ENCODE measurements around the gene PAX5. TPM values are rescaled to one million over a fixed set of nuclear protein-coding genes. Genes with fewer than 3 reads are reported as not detected.

Gene PAX5
- total RNA-seq, 1 experiment from 2014 or later: 6.6 TPM

DNA sequence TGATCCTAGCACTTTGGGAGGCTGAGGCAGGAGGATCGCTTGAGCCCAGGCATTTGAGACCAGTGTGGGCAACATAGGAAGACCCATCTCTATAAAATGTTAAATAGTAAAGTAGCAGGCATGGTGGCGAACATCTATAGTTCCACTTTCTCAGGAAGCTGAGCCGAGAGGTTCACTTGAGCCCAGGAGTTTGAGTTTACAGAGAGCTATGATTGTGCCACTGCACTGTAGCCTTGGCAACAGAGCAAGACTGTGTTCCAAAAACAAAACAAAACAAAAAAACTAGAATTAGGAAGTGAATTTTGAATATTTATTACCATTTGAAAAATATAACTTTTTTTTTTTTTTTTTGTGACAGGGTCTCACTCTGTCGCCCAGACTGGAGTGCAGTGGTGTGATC, 26.8 kb upstream of the PAX5 start:
- H3K36me3 Mint-ChIP-seq: no peaks in the 10 kb centered on the region
- H3K27me3 Mint-ChIP-seq (ENCODE audit: low read depth): peaks cover 14% of the 10 kb centered on the region
- H3K4me1 Mint-ChIP-seq: peaks cover 9% of the 10 kb centered on the region
- POLR2A ChIA-PET: no interaction called here
- TF ChIP-seq NFYB (CRISPR knock-in tag; conservative IDR thresholded peaks at IDR 0.05; ENCODE audit: low read depth) (no peak), OVOL2 (CRISPR knock-in tag; IDR thresholded peaks at IDR 0.05; ENCODE audit: borderline replicate concordance) (no peak), NR1H2 (CRISPR knock-in tag; IDR thresholded peaks at IDR 0.05) (no peak), NFATC4 (CRISPR knock-in tag; IDR thresholded peaks at IDR 0.05) (no peak), RELA (CRISPR knock-in tag; IDR thresholded peaks at IDR 0.05; ENCODE audit: borderline replicate concordance) (no peak), FOXJ3 (CRISPR knock-in tag; IDR thresholded peaks at IDR 0.05; ENCODE audit: borderline replicate concordance) (no peak)
- TF ChIP-seq, protein P1, sequence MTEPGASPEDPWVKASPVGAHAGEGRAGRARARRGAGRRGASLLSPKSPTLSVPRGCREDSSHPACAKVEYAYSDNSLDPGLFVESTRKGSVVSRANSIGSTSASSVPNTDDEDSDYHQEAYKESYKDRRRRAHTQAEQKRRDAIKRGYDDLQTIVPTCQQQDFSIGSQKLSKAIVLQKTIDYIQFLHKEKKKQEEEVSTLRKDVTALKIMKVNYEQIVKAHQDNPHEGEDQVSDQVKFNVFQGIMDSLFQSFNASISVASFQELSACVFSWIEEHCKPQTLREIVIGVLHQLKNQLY (CRISPR knock-in tag; IDR thresholded peaks at IDR 0.05): no peak
- TF ChIP-seq, protein P2, sequence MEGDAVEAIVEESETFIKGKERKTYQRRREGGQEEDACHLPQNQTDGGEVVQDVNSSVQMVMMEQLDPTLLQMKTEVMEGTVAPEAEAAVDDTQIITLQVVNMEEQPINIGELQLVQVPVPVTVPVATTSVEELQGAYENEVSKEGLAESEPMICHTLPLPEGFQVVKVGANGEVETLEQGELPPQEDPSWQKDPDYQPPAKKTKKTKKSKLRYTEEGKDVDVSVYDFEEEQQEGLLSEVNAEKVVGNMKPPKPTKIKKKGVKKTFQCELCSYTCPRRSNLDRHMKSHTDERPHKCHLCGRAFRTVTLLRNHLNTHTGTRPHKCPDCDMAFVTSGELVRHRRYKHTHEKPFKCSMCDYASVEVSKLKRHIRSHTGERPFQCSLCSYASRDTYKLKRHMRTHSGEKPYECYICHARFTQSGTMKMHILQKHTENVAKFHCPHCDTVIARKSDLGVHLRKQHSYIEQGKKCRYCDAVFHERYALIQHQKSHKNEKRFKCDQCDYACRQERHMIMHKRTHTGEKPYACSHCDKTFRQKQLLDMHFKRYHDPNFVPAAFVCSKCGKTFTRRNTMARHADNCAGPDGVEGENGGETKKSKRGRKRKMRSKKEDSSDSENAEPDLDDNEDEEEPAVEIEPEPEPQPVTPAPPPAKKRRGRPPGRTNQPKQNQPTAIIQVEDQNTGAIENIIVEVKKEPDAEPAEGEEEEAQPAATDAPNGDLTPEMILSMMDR (IDR thresholded peaks at IDR 0.05): no peak
- TF ChIP-seq, protein P3, sequence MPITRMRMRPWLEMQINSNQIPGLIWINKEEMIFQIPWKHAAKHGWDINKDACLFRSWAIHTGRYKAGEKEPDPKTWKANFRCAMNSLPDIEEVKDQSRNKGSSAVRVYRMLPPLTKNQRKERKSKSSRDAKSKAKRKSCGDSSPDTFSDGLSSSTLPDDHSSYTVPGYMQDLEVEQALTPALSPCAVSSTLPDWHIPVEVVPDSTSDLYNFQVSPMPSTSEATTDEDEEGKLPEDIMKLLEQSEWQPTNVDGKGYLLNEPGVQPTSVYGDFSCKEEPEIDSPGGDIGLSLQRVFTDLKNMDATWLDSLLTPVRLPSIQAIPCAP (CRISPR knock-in tag; IDR thresholded peaks at IDR 0.05): no peak
- TF ChIP-seq, protein P4, sequence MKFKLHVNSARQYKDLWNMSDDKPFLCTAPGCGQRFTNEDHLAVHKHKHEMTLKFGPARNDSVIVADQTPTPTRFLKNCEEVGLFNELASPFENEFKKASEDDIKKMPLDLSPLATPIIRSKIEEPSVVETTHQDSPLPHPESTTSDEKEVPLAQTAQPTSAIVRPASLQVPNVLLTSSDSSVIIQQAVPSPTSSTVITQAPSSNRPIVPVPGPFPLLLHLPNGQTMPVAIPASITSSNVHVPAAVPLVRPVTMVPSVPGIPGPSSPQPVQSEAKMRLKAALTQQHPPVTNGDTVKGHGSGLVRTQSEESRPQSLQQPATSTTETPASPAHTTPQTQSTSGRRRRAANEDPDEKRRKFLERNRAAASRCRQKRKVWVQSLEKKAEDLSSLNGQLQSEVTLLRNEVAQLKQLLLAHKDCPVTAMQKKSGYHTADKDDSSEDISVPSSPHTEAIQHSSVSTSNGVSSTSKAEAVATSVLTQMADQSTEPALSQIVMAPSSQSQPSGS (CRISPR knock-in tag; IDR thresholded peaks at IDR 0.05; ENCODE audit: borderline replicate concordance, low read depth): no peak
- H3K4me3 Mint-ChIP-seq: no peak overlapping the region
- no peak overlapping the region; the same call in 1 of the 2 replicates for H3K27ac Mint-ChIP-seq
- CTCF ChIA-PET: no interaction called here
- DNase-seq (ENCODE audit: low spot score): no peak
- no peak for ATAC-seq
- no peaks in the 10 kb centered on the region for H3K9me3 Mint-ChIP-seq

DNA sequence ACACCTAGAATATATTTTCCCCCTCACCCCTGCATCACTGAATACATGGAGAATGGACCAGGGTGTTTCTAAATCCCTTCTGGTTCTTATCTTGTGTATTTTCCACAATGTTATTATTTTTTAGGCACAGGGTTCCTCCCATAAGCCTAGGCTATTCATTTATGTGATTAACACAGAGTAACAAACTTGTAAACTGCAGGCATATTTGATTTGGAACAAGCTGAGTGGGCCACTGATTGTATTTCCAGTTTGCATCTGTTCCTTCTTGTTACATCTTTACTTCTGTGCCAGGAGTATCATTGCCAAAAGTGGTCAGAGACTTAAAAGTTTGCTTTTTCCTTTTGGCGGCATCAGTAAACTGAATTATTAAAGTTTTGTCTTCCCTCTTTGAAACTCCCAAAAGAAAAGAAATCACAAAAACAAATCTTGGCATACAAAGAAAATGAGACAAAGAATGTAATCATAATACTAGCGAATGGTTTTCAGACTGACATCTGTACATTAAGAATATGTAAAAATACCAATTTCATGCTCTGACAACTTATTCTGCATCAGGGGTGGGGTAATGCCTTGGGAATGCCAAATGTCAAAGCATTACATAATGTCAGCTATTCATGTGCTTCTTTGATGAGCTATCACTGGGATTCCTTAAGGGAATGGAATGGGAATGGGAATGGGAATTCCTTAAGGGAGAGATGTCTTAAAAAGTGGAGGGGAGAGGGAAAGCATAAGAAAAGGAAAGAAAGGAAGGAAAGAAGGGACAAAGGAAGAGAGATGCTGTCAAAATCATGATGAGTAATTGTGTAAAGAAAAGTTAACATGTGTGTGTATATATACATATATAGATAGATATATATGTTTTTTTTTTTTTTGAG, 22.2 kb upstream of the PAX5 start:
- CTCF ChIA-PET: interaction anchor here (1.7 kb wide), 1 partner anchor 60 kb away, joined by 5 read pairs; no protein-coding TSS in a partner anchor
- no peak for ATAC-seq
- TF ChIP-seq FOXP1 (CRISPR knock-in tag; IDR thresholded peaks at IDR 0.05; ENCODE audit: borderline replicate concordance): no peak
- TF ChIP-seq SOX15 (CRISPR knock-in tag; IDR thresholded peaks at IDR 0.05): no peak
- TF ChIP-seq, protein P5, sequence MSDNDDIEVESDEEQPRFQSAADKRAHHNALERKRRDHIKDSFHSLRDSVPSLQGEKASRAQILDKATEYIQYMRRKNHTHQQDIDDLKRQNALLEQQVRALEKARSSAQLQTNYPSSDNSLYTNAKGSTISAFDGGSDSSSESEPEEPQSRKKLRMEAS (CRISPR knock-in tag; IDR thresholded peaks at IDR 0.05): no peak
- no peak for TF ChIP-seq ZBTB21 (CRISPR knock-in tag; IDR thresholded peaks at IDR 0.05; ENCODE audit: borderline replicate concordance)
- TF ChIP-seq NFYB (CRISPR knock-in tag; conservative IDR thresholded peaks at IDR 0.05; ENCODE audit: low read depth): no peak
- no peak for TF ChIP-seq GRHL2 (CRISPR knock-in tag; IDR thresholded peaks at IDR 0.05; ENCODE audit: insufficient replicate concordance, severe bottlenecking)
- no peak for TF ChIP-seq GABPB1 (CRISPR knock-in tag; IDR thresholded peaks at IDR 0.05)
- TF ChIP-seq NR2C2 (CRISPR knock-in tag; IDR thresholded peaks at IDR 0.05): no peak
- TF ChIP-seq TCF7 (CRISPR knock-in tag; IDR thresholded peaks at IDR 0.05; ENCODE audit: low read depth): no peak
- no peak for TF ChIP-seq SP1 (CRISPR knock-in tag; conservative IDR thresholded peaks at IDR 0.05)
- no peak for TF ChIP-seq ESRRA (CRISPR knock-in tag; IDR thresholded peaks at IDR 0.05; ENCODE audit: borderline replicate concordance)
- TF ChIP-seq, protein P6, sequence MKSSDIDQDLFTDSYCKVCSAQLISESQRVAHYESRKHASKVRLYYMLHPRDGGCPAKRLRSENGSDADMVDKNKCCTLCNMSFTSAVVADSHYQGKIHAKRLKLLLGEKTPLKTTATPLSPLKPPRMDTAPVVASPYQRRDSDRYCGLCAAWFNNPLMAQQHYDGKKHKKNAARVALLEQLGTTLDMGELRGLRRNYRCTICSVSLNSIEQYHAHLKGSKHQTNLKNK (CRISPR knock-in tag; IDR thresholded peaks at IDR 0.05): no peak
- TF ChIP-seq, protein P7, sequence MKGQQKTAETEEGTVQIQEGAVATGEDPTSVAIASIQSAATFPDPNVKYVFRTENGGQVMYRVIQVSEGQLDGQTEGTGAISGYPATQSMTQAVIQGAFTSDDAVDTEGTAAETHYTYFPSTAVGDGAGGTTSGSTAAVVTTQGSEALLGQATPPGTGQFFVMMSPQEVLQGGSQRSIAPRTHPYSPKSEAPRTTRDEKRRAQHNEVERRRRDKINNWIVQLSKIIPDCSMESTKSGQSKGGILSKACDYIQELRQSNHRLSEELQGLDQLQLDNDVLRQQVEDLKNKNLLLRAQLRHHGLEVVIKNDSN (CRISPR knock-in tag; IDR thresholded peaks at IDR 0.05): no peak
- no peak for TF ChIP-seq ELF4 (CRISPR knock-in tag; IDR thresholded peaks at IDR 0.05; ENCODE audit: low read depth)
- no peak for TF ChIP-seq ATF1 (CRISPR knock-in tag; IDR thresholded peaks at IDR 0.05)
- no peak for TF ChIP-seq RELA (CRISPR knock-in tag; IDR thresholded peaks at IDR 0.05; ENCODE audit: borderline replicate concordance)
- TF ChIP-seq ZNF138 (CRISPR knock-in tag; conservative IDR thresholded peaks at IDR 0.05): no peak
- no peak for TF ChIP-seq ZNF121 (CRISPR knock-in tag; IDR thresholded peaks at IDR 0.05)
- TF ChIP-seq JUN (CRISPR knock-in tag; IDR thresholded peaks at IDR 0.05): no peak

More for the DNA sequence above, 22.2 kb upstream of the PAX5 start:
- Mint-ChIP-seq H3K27ac (no peak overlapping the region), H3K4me1 (peaks cover 33% of the 10 kb centered on the region), H3K36me3 (no peaks in the 10 kb centered on the region), H3K4me3 (no peak overlapping the region), H3K9me3 (no peaks in the 10 kb centered on the region), H3K27me3 (ENCODE audit: low read depth) (peaks cover 11% of the 10 kb centered on the region)
- POLR2A ChIA-PET: no interaction called here
- DNase-seq (ENCODE audit: low spot score): no peak

All from WTC11 (cell line).